Activated CD4-positive, CD25-positive, alpha-beta regulatory T cell treated with anti-CD3 and anti-CD28 coated beads, Interleukin-2, amount 50 U/mL, for 72 hours (primary cell): ENCODE results near the gene RFC4.

Experiments used
- DNase-seq: peaks from one replicate; pipeline ENCODE4 v3.0.0; 2021

The RFC4 gene

DNA sequence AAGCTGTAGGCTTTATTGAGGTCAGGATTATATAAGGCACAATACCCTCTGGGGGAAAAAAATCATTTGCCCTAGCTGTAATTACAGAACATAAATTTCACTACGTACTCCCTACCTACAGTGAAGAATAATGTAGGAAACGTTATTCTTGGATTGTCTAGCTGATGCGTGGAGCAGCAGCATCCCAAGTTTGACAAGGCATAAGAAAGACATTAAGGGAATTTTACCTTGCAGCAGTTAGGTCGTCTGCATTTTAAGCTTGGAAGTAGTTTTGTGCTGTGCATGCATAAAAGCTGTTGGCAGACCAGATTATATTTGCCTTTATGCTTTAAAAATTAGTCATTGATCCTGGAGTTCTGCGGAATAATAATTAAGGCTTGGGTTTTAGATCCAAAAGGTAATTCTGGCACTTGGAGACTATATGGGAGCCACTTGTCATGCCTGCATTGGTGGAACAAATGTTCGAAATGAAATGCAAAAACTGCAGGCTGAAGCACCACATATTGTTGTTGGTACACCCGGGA, 20.7 kb downstream of the RFC4 start:
- no peak for DNase-seq

DNA sequence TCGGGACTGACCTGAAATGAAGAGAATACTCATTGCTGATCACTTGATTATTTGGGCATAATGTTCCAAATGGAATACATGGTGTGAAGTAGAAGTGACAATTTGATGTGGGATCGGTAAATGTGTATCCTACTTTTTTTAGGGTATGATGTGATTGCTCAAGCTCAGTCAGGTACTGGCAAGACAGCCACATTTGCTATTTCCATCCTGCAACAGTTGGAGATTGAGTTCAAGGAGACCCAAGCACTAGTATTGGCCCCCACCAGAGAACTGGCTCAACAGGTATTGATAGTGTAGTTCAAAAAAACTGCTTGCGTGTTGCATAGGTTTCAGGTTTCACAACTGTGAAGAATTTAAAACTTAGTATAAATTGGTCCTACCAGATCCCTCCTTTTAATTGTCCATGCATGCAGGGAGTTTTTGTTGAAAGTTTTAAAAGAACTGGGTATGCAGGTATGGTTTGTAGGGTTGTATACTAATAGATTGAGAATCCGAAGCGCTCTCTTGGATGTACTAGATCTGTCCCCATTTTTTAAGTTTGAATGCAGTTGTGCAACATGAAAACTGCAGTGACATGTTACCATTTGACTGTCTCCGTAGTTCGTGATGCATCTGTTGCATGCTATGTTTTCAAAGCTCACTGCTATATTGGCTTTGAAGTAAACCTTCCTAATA, 21.3 kb downstream of the RFC4 start:
- no peak for DNase-seq

DNA sequence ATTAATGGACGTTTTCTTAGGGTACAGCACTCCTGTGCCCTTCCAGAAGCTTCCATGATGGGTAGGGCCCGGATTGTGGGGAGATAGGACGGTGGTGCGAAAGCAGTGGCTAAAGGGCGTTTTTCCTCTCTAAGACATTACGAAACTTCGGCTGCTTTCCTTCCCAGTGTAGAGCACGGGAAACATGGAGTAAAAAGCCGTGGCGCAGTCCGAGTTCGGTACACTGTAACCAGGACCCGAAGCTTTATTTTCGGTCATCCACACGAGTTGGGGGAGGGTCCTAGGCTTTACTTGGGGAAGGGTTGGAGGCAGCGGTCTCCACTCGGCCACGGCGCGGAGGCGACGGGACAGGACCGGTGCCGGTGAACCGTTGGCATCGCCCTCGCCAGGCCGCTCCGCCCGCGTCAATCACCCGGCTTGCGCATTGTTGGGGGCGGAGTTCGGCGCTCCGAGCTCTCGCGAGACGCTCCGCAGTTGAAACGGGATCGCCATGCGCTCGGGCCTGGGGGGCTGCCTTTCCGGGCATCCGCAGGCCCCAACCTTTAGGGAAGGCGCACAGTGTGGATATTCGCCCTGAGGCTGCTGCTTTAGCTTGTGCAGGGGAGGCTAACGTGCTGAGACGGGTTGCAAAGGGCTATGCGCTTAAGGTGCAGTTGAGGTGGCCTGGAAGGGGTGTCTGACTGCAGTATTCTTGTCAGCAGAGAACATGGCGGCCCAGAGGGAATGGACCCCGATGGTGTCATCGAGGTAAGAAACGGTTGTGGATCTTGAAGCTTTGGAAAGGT, 22.4 kb downstream of the RFC4 start:
- DNase-seq: peak; percentile 89

DNA sequence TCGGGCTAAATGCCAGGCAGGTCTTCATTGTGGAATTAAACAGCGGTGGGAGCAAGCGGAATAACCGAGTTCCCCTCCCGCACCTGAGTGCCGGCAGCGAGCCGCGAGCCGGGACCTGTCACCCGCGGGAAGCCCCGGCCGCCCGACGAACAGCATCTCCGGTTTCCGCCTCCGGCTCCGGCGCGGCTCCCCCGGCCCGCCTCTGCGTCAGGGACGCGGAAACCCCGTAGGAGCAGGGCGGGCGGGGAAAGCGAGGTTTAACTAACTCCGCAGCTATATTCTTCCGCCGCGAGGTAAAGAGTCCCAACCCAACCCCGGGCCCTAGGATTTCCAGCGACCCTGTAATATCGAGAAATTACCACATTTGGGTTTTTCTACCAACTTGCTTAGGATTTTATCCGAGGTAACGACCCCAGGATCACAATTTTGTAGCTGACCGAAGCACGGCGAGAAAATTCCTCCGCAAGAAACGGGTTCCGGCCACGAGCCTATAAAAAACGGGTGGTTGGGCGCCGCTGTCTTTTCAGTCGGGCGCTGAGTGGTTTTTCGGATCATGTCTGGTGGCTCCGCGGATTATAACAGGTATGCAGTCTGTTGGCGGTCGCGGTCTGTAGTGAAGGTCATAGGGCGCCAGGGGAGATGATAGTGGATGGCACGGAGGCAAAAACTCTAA, 23.1 kb downstream of the RFC4 start, which contains the start of gene EIF4A2:
Gene EIF4A2, plus strand, starts transcription at position 520 of the 673 bp plus-strand sequence. Its CDS starts 34 bp downstream, at position 554.
- DNase-seq: peak; percentile 89

DNA sequence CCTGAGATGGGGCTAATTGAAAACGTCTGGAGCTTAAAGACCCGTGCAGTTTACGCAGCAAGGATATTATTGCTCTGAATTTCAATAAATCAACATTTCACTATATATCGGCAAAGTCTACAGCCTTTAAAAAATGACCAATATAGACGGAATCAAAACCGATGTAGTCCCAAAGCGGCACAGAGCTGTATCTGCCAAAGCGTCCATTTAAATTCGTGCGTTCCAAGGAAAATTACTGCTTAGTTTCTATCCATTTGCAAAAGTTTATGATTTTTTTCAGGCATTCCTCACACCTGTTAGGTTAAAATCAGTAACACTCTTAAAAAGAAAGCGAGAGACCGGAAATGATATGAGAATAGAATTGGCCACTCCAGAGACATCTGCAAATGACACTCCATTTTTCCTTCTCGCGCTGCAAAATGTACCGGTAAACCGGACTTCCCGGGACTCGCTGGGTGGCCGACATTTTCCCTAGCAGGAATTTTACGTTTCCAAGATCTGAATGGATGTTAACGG, 23.7 kb downstream of the RFC4 start:
- DNase-seq: no peak

DNA sequence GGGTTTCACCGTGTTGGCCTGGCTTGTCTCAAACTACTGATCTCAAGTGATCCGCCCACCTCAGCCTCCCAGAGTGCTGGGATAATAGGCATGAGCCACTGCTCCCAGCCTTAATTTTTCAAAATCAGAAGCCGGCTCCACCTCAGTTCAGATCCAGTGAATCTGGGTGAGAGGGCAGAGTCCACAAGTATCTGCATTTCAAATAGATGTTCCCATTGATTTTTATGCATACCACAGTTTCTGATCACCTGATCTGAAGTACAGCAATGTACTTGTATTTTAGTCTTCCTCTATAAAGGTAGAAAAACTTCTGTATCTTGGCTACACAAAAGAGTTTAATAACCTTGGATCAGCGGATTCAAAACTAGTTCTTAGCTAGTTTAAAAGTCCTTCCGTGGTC, 27.1 kb downstream of the RFC4 start:
- DNase-seq: no peak

DNA sequence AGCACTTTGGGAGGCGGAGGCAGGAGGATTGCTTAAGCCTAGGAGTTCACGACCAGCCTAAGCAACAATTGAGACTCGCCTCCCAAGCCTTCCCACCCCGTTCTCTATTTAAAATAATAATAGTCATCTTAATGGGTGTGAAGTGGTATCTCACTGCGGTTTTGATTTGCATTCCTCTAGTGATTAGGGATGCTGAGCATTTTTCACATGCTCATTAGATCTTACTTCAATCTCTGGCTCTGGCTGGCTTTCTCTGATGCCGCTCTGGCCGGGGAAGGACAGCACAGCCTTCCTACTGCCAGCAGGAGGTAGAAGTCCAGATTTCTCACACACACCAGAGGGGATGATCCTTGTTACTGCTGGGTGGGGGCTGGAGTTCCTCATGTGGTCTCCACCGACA, 30.3 kb downstream of the RFC4 start:
- no peak for DNase-seq

DNA sequence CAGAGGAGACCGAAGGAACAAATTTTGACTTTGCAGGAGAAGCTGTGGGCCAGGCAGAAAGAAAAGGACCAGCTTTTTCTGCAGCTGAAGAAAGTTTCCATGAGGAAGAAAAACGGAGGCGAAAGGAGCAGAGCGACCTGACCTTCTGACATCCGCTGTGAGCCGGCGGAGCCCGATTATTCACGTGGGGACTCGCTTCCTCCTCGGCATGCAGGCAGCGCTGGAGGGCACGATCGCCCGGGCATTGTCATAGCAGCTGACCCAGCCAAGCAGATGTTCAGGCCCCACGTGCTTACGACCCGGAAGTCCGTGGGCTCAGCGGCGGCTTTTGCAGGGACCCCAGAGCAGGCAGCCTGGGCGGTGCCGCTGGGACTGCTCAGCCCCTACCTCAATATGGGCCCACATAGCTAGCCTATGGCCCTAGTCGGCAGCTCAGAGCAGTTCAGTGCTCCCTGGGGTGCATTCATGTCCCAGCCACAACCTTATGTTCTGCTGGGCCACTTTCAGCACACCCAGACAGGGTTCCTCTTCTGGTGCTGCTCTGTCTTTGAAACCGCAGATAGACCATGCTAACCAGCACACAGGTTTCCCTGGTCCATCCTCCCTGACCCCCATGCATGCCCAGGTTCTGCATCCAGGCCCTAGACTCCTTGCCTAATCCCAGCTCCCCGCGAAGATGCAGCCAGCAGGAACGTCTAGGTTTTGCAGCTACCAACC, 33.4 kb downstream of the RFC4 start:
- peak; percentile 75 for DNase-seq

DNA sequence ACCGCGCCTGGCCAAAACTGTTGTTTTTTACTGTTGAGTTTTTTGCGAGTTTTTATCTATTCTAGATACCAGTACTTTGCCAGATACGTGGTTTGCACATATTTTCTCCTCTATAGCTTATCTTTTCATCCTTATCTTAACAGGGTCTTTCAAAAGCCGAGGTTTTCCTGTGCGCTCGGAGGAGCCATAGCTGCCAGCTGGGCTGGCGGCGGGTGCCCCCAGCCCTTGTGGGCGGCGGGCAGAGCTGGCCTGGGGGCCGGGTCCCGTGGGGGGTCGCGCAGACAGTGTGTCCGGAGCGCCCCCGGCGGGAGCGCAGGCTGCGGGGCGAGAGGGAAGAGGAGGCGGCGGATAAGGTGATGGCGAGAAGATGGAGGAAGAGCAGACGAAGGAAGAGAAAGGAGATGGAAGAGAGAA, 34.0 kb downstream of the RFC4 start:
- DNase-seq: peak; percentile 43

DNA sequence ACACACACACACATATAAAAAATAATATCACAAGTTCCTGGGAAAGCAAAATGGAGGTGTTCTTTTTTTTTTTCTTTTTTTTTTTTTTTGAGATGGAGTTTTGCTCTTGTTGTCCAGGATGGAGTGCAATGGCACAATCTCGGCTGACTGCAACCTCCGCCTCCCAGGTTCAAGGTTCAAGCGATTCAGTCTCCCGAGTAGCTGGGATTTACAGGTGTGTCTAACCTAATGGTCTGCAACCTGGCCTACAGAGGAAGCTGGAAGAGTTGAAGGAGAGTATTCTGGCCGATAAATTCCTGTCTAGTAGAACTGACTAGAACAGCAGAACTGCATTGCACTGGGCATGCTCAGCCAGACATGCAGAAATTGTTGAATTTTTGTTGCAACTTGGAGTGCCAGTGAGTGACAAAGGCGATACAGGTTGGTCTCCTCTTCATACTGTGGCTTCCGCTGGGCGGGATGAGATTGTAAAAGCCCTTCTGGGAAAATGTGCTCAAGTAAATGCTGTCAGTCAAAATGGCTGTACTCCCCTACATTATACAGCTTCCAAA, 45.3 kb downstream of the RFC4 start:
- no peak for DNase-seq

DNA sequence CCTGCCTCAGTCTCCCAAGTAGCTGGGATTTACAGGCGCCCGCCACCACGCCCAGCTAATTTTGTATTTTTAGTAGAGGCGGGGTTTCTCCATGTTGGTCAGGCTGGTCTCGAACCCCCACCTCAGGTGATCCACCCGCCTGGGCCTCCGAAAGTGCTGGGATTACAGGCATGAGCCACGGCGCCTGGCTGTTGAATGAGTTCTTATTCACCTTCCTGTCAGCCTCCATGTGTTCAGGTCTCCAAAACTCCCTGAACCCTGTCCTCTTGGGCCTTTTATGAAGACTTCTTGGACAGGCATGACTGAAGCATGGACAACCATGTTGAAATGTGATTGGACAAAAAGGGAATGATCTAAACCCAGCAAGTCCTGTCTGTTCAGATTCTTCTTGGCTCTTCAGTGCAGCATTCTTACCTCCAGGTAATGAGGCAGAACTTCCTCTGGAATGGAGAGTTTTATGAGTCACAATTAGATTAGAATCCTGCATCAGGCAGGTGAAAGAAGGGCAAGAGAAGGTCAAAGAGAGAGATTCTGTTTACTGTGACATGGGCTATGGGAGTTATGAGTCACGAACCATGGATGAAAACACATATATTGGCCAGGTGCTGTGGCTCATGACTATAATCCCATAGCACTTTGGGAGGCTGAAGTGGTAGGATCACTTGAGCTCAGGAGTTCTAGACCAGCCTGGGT, 46.0 kb downstream of the RFC4 start:
- no peak for DNase-seq

DNA sequence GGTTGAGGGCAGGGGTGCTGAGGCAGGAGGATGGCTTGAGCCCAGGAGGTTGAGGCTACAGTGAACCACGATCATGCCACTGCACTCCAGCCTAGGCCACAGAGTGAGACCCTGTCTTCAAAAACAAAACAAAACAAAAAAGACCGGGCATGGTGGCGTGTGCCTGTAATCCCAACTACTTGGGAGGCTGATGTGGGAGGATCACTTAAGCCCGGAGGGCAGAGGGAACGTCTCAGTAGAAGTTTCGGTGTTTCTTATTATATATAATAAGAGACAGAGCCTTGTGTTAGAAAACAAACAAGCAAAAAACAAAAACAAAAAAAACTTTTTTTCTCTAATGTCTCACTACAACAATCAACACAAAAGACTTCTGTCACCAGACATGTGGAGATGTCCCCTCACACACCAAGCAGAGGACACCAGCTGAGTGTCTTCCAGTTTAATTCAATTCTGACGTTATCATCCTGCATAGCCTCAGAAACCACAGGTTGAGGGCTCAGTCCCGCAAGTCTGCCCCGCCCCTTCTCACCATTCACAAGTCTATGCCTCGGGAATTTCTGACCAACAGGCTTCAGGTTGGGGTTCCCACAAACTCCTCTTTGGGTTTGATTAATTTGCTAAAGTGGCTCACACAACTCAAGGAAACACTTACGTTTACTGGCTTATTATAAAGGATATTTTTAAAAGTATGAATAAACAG, 46.9 kb downstream of the RFC4 start:
- no peak for DNase-seq

DNA sequence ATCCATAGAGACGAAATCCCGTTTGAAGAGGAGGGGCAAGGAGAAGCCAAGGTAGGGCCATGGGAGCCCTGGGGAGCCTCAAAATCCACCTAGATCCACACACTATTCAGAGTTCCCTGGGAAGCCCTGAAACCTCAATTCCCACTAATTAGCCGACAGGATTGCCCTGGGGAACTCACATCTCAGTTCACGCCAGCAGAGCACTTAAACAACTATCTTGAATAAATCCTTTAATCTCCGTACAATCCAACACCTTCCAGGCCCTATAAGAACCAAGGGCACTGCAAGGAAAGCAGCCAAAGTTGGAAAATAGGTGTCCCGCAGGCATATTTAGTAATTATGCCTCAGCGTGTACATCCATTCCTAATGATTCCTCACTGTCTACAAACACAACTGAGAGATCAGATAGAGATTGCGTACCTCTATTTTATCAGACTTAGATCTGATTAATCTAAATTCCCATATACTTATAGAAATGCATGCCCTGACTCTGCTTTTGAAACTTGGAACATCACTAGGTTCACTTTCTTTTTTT, 48.5 kb downstream of the RFC4 start:
- no peak for DNase-seq

DNA sequence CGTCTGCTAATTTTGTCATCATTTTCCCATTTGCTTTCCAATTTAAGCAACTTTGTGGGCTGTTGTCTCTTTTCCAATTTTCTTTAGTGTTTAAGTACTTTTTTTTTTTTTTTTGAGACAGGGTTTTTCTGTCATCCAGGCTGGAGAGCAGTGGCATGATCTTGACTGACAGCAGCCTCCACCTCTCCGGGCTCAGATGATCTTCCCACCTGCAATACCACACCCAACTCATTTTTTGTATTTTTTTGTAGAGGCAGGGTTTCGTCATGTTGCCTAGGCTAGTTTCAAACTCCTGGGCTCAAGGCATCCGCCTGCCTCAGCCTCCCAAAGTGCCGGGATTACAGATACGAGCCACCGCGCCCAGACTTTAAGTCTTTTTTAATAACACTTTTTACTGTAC, 49.1 kb downstream of the RFC4 start:
- DNase-seq: no peak

DNA sequence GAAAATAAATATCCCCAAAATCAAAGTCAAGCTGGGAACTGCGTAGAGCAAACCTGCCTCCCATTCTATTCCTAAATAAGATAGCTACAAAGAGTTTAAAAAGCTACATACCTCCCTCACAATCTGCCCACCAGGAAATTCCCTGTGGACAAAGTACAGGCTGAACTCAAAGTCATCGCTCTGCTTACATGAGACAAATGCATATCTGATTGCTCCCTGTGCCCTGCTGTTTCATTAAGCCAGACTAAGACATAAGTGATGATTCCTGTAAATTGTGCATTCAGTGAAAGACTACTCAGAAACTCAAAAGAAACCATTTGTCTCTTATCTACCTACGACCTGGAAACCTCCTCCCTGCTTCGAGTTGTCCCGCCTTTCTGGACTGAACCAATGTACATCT, 51.4 kb downstream of the RFC4 start:
- DNase-seq: no peak

DNA sequence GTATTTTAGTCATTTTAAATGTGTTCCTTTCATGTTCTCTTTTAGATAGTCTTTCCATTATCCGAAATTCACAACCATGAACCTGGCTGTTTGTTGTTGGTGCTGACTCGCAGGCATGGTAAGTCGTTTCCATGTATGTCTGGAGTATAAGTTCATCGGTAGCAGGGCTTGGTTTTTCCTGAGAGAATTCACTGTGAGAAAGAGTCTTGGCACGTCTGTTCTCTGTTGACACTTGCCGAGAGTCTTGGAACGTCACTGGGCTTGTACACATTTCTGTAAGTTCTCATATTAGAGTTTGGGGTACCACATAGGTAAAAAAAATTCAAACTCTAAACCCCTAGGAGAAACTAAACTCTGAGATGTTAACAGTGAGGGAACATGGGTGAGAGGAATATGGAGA, 52.3 kb downstream of the RFC4 start:
- no peak for DNase-seq

DNA sequence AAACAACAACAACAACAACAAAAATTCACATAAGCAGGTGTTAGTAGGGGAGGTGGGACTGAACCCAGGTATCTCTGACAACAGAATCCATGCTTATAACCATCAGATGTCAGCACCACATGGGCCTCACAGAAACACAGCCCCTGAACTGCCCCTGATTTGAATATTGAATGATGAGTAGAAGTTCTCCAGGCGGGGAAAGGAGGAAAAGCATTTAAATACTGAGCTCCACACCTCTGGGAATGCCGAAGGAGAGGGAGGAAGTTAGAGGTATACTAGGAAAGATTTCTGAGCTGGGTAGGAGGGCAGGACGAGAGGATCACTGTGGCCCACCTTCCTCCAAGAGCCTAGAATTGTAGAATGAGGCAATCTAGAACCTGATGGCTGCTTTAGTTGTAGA, 54.8 kb downstream of the RFC4 start:
- no peak for DNase-seq

DNA sequence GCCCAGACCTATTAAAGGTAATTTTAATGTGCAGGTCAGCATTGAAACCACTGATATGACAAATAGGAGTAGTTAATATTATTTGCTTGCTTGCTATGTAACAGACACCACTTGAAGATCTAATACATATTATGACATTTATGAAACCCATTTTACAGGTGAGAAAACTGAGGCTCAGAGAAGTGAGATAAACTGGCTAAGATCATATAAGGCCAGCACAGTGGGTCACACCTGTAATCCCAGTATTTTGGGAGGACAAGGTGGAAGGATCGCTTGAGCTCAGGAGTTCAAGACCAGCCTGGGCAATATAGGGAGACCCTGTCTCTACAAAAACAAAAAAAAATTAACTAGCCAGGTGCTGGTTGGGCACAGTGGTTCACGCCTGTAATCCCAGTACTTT, 56.0 kb downstream of the RFC4 start:
- DNase-seq: no peak

DNA sequence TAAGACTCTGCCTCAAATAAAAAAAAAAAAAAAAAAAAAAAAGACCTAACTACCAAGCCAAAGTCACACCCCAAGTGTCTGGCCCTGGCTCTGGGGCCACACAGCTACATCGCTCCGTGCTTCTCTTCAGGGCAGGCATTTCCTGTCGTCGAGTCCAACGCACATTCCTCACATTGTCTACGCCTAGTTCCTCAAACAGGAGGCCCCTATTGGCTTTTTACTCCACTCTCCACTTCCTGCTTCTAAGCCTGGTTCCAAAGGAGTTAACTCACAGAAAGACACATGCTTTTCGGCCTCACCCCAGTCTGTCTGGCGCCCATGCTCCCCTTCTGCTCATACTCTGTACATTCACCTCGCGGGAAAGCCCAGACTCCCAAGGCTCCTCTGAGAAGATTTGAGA, 60.3 kb downstream of the RFC4 start:
- DNase-seq: no peak

DNA sequence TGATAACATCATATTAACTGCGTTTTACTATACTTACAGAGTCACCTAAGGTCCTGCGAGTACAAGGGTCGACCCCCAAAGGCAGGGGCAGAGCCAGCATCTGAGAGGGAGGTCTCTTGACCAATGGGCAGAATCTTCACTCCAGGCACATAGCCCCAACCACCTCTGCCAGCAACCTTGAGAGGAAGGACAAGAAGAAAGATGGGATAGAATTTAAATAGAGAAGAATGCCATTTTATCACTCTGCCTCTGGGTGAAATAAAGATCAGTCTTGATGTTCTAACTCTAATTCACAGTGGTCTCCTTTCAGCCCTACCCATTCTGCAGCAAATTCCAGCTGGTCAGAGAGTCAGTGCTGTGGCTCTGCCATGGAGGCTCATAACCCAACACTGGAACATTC, 62.6 kb downstream of the RFC4 start:
- DNase-seq: no peak
